Transverse colon (tissue), 4 donors: ENCODE results near the gene SIKE1. TPM values are rescaled to one million over a fixed set of nuclear protein-coding genes. Genes with fewer than 3 reads are reported as not detected.

ENCODE experiments used
- DNase-seq: peaks from one replicate; pipeline ENCODE4 v3.0.0-alpha.2; 2019
- H3K27ac ChIP-seq, 4 donors: fragments of 200-600 bp; sonication (generic); 2 replicates each; pipeline ENCODE4 v1.5.1; 2016 to 2018; ENCODE audit warnings: inconsistent platforms in 4 of 4
- H3K27me3 ChIP-seq: fragments of 200-600 bp; sonication (generic); 2 replicates; pipeline ENCODE4 v1.5.1; 2017; ENCODE audit warnings: inconsistent platforms
- H3K36me3 ChIP-seq, 4 donors: fragments of 200-600 bp; sonication (generic); 2 replicates each; pipeline ENCODE4 v1.5.1; 2017 to 2019; ENCODE audit warnings: inconsistent platforms in 4 of 4
- H3K4me1 ChIP-seq, 4 donors: fragments of 200-600 bp; sonication (generic); 2 replicates each; pipeline ENCODE4 v1.5.1; 2017 to 2020; ENCODE audit warnings: inconsistent platforms in 4 of 4
- H3K4me3 ChIP-seq, 4 donors: fragments of 200-600 bp; sonication (generic); 1 replicate in 1 of 4; 2 replicates in 3 of 4; pipeline versions ENCODE4 v1.5.1 to v1.6.1; 2017 to 2019; ENCODE audit warnings: inconsistent platforms in 4 of 4
- H3K9me3 ChIP-seq, 2 donors: fragments of 200-600 bp; sonication (generic); 2 replicates each; pipeline ENCODE4 v1.5.1; 2017 to 2019; ENCODE audit warnings: inconsistent platforms in 2 of 2
- CTCF ChIP-seq, 5 experiments: fragments of 200-600 bp in 3 of 5; fragments of 450-650 bp in 2 of 5; sonication (generic) in 3 of 5; IDR thresholded peaks; 1 replicate in 2 of 5; 2 replicates in 3 of 5; pipeline ENCODE4 v1.5.1; 2016 to 2017; ENCODE audit warnings: antibody characterized with exemption in 5 of 5, inconsistent platforms in 3 of 5, mild to moderate bottlenecking in 2 of 5, moderate library complexity in 1 of 5
- EP300 ChIP-seq: sonication (generic); formaldehyde crosslinking; IDR thresholded peaks from one replicate; pipeline ENCODE4 v1.6.1; 2017; ENCODE audit warnings: antibody characterized with exemption, low read depth
- POLR2A ChIP-seq: fragments of 450-650 bp; IDR thresholded peaks from one replicate; pipeline ENCODE4 v1.6.1; 2016; ENCODE audit warnings: antibody characterized with exemption, mild to moderate bottlenecking, moderate library complexity
- POLR2AphosphoS5 ChIP-seq, 3 donors: sonication (generic); formaldehyde crosslinking; IDR thresholded peaks; one replicate each; pipeline ENCODE4 v1.6.1; 2016; ENCODE audit warnings: antibody characterized with exemption in 3 of 3
- WGBS, 2 donors: methylation state at CpG; one replicate each; pipeline ENCODE4 v1.1.5; 2018; ENCODE audit warnings: low coverage in 1 of 2; 5-methylcytosine and 5-hydroxymethylcytosine counted together
- in situ Hi-C, 4 donors: fragments of 200-750 bp; cut with MboI; loops; one replicate each; pipeline versions ENCODE4 v1.15.0 to v1.15.1; 2017; ENCODE audit warnings: low sequenced_read_pairs in 3 of 4, low pct_ligation_motif_present in 1 of 4, low pct_unique_long_range_greater_than_20kb in 1 of 4
- intact Hi-C: fragments of 100-400 bp; cut with DNase I; formaldehyde crosslinking; loops from one replicate; pipeline ENCODE4 v1.15.1; 2023; ENCODE audit warnings: low total_unique reads
- total RNA-seq, 4 donors: library from RNA; depleted of rRNA; stranded (reverse); fragments of >200 nt; gene quantifications; one replicate each; pipeline ENCODE4 v1.1.0, GENCODE V29; 2016

Gene SIKE1
- total RNA-seq, 4 donors from 2014 or later = 20.9 to 44.5 (median 35.3) TPM

- TF ChIP-seq EP300 (no peak), POLR2AphosphoS5 (IDR thresholded peaks at IDR 0.05) (no peak), POLR2A (no peak), CTCF (IDR thresholded peaks at IDR 0.05) (no peak)
- intact Hi-C loops (no loop called here), in situ Hi-C loops (no loop called here)
- peaks cover 0 to 32% (median 4%) of the 10 kb centered on the region in 4 donors for H3K4me1 ChIP-seq
- H3K27ac ChIP-seq = no peak overlapping the region
- peaks cover 0 to 46% (median 13%) of the 10 kb centered on the region in 4 donors for H3K36me3 ChIP-seq
- WGBS, 2 donors = 71 to 73% methylated on average over 2 of the region's 2 CpGs
- no peaks in the 10 kb centered on the region for H3K9me3 ChIP-seq
- no peak for DNase-seq
- no peaks in the 10 kb centered on the region for H3K27me3 ChIP-seq
- H3K4me3 ChIP-seq = no peak overlapping the region
Measured at GRCh38 chr1:114745291-114745690, 35.2 kb downstream of the SIKE1 start.

- WGBS, 2 donors = 90 to 91% methylated on average over 11 of the region's 11 CpGs
- in situ Hi-C loops (no loop called here), intact Hi-C loops (no loop called here)
- H3K27me3 ChIP-seq = no peaks in the 10 kb centered on the region
- no peak for TF ChIP-seq POLR2AphosphoS5 (IDR thresholded peaks at IDR 0.05)
- TF ChIP-seq POLR2A = no peak
- TF ChIP-seq EP300 = no peak
- TF ChIP-seq CTCF (IDR thresholded peaks at IDR 0.05) = no peak
- peaks cover 0 to 36% (median 4%) of the 10 kb centered on the region in 4 donors for H3K36me3 ChIP-seq
- no peaks in the 10 kb centered on the region for H3K9me3 ChIP-seq
- H3K27ac ChIP-seq = no peak overlapping the region
- H3K4me1 ChIP-seq = peaks cover 0 to 27% (median under 1%) of the 10 kb centered on the region in 4 donors
- no peak for DNase-seq
- H3K4me3 ChIP-seq = no peak overlapping the region
Measured at GRCh38 chr1:114741963-114742746, 38.3 kb downstream of the SIKE1 start.

- no peak for DNase-seq
- peaks cover 0 to 20% (median 1%) of the 10 kb centered on the region in 4 donors for H3K4me1 ChIP-seq
- H3K27ac ChIP-seq = no peak overlapping the region
- 86 to 89% methylated on average over 1 of the region's 1 CpG for WGBS, 2 donors
- intact Hi-C loops = no loop called here
- peaks cover 0 to 45% (median 11%) of the 10 kb centered on the region in 4 donors for H3K36me3 ChIP-seq
- no peaks in the 10 kb centered on the region for H3K27me3 ChIP-seq
- no peak for TF ChIP-seq CTCF (IDR thresholded peaks at IDR 0.05)
- no peaks in the 10 kb centered on the region for H3K9me3 ChIP-seq
- H3K4me3 ChIP-seq = no peak overlapping the region
- in situ Hi-C loops = no loop called here
Measured at GRCh38 chr1:114740331-114740730, 40.2 kb downstream of the SIKE1 start.

GRCh38 chr1:114737314-114737849 is 43.1 kb downstream of the SIKE1 start:
- intact Hi-C loops = no loop called here
- Histone ChIP-seq H3K9me3 (no peaks in the 10 kb centered on the region), H3K4me1 (peaks cover 0 to 26% (median 1%) of the 10 kb centered on the region in 4 donors), H3K4me3 (no peak overlapping the region), H3K27ac (peak overlapping the region in 3 of 4 donors; percentile 15 to 52 (median 39)), H3K27me3 (no peaks in the 10 kb centered on the region), H3K36me3 (peaks cover 0 to 67% (median 21%) of the 10 kb centered on the region in 4 donors)
- peak; percentile 64 for DNase-seq
- in situ Hi-C loops = no loop called here
- 58% methylated on average over 5 to 6 of the region's 6 CpGs for WGBS, 2 donors
- TF ChIP-seq POLR2A = no peak
- TF ChIP-seq POLR2AphosphoS5 (IDR thresholded peaks at IDR 0.05) = peak in 1 of 3 donors; percentile 7
